GM21515 (cell line): Measurements from ENCODE around the gene ERVFRD-1.
A peak's percentile ranks its signal among the peaks of the same experiment; 100 is the strongest.
"Not testable (repeated sequence)": the region's sequence is repeated elsewhere in the genome, so short reads cannot be mapped to it uniquely, and the experiment has no call there.

ENCODE experiments used
- ATAC-seq: cut with Tn5 transposase; IDR thresholded peaks from one replicate; pipeline ENCODE4 v1.9.1; 2021; ENCODE audit not compliant: unreplicated experiment

Gene ERVFRD-1

DNA sequence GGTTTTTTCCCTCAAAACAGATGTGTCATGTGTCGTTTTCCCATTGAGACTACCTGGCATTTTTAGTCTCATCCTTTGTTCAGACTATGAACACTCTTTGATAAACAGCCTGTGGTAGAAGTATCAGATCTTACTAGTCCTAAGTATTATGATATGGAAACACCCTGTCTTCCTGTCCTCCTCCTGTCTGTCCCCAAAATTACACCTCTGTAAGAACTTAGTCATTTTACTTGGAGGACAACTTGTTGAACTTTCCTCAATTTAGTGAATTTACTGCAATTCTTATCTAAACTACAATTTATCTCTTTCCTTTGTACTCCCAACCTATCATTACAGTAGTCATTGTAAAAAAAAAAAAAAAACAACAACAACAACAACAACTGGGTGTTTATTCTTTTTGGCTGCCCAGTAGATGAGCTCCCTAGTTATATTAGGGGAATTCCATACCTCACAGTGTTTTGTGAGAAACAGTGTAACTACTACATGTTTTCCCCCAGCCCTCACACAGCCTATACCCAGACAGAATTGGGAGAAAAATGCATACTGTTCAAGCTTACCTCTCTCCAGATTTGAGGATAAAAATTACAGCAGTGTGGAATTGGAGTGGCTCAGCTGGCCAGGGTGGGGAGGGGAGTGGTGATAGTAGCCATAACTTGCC, 18.5 kb upstream of the ERVFRD-1 start:
- no peak for ATAC-seq

DNA sequence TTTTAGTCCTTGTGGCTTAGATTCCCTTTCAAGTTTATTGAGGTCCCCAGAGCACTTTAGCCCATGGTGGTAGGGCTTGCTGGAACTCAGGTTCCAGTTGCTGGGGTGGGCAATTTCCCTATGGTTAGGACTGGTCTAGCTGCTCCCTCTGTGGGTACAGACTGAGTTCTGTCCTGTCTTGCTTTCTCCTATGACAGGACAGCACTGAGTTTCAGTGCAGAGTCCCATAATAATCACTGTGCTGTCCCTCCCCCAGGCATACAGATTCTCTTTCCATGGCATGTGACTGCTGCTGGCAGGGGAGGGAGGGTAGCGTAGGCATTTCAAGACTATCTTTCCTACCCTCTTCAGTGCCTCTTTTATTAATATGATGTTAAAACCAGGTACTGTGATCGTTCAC, 17.1 kb upstream of the ERVFRD-1 start:
- no peak for ATAC-seq

DNA sequence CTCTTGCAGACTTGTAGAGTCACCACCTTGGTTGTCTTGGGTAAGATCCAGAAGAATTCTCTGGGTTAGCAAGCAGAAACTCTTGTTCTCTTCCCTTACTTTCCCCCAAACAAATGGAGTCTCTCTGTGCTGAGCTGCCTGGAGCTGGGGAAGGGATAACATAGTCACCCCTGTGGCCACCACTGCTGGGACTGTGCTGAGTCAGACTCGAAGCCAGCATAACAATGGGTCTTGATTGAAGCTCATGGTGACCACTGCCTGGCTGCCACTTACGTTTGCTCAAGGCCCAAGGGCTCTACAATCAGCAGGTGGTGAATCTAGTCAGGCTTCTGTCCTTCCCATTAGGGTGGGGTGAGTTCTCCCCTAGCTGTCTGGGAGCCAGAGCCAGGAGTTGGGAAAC, 15.4 kb upstream of the ERVFRD-1 start:
- ATAC-seq: no peak

DNA sequence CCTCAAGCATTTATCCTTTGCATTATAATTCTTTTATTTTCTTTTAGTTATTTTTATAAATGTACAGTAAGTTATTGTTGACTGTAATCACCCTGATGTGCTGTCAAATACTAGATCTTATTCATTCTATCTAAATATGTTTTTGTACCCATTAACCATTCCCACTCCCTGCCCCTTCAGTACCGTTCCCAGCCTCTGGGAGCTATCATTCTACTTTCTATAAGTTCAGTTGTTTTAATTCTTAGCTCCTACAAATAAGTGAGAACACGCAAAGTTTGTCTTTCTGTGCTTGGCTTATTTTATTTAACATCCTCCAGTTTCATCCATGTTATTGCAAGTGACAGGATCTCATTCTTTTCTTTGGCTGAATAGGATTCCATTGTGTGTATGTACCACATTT, 12.5 kb upstream of the ERVFRD-1 start:
- no peak for ATAC-seq

DNA sequence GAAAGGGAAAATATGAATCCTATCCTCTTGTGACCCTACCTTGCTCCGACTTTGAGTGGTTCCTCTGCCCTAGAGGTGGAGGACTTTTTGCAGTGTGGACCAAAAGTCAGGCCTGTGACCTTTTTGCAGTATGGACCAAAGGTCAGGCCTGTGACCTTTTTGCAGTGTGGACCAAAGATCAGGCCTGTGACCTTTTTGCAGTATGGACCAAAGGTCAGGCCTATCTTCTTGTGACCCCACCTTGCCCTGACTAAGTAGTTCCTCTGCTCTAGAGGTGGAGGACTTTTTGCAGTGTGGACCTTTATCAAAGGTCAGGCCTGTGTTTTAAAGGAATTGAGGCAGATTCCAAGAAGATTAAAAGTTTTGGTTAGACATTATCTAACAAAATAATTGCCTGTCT, 10.9 kb upstream of the ERVFRD-1 start:
- ATAC-seq: no peak

DNA sequence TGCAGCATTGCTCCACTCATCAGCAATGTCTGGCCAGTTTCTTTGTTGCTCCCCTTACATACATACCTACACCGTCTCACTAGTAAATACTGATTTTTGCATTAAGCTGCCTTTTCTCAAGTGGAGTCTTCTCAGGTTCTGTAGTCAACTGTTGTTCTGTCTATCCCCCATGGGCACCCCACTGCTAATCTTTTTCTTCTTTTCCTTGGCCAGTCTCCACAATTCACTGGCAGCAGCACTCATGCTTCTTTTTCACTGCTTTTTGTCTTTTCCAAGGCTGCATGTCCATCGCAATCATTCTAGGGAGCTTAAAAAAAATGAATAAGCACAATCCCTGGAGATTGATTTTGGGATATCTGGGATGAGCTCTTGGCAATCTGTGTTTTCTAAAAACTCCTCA, 10.3 kb upstream of the ERVFRD-1 start:
- ATAC-seq: no peak

DNA sequence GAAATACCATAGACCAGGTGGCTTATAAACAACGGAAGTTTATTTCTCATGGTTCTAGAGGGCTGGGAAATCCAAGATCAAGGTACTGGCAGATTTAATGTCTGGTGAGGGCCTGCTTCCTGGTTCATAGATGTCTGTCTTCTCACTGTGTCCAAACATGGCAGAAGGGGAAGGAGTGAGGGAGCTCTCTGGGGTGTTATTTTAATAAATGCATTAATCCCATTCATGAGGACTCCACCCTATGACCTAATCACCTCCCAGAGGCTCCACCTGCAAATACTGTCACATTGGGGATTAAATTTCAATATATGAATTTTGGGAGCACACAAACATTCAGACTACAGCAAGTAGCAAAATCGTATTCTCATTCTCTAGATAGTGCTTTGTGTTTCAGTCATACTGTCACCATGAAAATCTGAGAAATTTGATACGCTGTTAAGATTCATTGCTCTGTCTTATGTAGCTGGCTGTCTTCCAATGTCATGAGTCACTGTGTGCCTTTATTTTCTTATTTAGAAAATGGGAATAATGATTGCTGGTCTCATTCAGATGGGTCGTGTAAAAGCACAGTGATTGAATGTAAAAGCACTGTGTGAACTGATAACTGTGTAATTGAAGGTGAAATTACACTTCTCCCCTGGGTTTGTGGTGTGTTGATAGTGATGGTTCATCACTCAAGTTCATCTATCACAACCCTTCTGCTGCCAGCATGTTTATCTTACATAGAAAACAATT, 8.9 kb upstream of the ERVFRD-1 start:
- no peak for ATAC-seq

DNA sequence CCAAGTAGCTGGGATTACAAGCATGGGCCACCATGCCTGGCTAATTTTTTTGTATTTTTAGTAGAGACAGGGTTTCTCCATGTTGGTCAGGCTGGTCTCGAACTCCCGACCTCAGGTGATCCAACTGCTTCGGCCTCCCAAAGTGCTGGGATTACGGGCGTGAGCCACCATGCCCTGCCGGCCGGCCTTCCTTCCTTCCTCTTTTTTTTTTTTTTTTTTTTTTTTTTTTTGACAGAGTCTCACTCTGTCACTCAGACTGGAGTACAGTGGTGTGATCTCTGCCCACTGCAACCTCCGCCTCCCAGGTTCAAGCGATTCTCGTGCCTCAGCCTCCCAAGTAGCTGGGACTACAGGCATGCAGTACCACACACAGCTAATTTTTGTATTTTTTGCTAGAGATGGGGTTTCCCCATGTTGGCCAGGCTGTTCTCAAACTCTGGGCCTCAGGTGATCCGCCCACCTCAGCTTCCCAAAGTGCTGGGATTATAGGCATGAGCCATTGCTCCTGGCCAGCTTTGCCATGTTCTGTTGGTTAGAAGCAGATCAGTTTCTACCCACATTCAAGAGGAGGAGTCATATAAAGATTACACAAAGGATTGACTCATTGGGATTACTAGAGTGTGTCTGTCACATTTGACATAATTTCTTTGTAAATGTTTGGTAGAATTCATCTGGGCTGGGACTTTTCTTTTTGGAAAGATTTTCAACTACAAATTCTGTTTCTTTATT, 4.4 kb upstream of the ERVFRD-1 start:
- not testable (repeated sequence) for ATAC-seq

DNA sequence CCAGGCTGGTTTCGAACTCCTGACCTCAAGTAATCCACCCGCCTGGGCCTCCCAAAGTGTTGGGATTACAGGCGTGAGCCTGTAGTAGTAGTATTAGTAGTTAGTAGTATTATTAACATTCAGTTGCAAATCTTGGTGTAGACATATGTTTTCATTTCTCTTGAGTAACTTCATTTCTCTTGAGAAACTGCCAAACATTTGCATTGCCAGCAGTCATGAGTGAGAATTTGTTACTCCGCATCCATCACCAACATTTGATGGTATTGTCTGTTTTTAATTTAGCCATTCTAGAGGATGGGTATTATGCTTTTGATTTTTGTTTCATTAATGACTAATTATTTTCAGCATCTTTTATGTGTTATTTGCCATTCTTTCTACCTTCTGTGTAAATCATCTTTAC, 1.5 kb upstream of the ERVFRD-1 start:
- no peak for ATAC-seq

DNA sequence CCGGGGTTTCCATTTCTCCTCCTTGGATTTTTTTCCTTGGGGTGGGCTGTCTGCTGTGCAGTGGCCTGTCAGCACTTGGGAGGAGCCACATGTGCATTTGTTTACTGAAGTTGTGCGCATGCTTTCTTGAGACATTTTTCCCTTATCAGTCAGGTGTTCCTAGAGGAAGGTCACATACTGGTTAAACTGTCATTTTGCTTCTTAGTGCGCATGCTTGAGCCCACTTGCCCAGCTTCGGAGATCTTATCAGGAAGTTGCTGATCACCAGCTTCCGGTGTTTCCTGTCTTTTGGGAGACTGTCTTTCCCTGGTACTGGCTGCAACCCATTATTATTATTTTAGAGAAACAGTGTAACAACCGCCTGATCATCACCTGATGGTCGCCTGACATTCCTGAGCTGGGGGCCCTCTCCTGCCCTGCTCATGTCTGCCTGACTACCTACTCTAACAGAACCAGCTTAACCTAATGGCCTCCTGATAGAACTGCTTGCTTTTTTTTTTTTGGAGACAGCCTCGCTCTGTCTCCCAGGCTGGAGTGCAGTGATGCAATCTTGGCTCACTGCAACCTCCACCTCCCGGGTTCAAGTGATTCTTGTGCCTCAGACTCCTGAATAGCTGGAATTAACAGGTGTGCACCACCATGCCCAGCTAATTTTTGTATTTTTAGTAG, 378 bp upstream of the ERVFRD-1 start:
- ATAC-seq: no peak

DNA sequence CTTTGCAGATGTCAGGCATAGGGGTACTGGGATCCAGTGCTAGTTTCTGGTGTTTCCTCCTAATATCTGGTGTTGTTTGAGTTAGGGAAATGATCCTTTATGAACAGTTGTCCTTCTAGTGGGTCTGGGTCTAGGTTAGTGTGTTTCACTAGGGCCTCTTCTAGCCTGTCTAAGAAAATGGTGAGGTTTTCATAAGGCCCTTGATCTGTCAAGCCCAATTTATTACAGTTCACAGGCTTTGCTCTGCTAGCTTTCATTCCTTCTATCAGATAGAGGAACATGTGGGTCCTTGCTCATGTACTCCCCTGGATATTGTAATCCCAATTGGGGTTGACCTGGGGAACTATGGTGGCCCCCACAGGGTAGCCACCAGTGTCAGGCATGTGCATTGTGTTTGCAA, 2.8 kb downstream of the ERVFRD-1 start:
- no peak for ATAC-seq

DNA sequence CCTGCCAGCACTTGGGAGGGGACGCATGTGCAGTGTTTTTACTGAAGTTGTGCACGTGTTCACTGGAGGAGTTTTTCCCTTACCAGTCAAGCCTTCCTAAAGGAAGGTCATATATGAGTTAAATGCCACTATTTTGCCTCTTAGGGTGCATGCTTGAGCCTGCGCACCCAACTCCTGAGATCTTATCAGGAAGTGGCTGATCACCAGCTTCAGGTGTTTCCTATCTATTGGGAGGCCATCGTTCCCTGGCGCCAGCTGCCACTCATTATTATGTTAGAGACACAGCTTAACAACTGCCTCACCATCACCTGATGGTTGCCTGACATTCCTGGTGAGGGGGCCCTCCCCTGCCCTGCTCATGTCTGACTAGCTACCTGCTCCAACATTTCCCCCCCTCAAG, 8.5 kb downstream of the ERVFRD-1 start:
- ATAC-seq: no peak

DNA sequence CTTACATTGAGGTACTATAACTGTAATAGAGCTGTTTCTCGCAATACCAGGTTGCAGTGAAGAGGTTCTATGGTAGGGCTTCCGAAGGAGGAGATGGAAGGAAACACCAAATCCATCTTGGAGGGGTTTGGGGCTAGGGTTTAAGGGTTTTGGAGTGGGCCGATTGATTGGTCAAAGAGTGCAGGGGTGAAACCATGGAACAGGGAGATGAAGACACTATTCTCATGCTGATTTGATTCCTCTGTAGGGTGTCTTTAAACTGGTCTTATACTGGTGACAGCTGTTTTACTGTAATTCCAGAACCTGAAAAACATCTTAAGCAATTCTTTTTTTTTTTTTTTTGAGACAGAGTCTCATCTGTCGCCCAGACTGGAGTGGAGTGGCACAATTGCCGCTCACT, 10.1 kb downstream of the ERVFRD-1 start:
- ATAC-seq: no peak

DNA sequence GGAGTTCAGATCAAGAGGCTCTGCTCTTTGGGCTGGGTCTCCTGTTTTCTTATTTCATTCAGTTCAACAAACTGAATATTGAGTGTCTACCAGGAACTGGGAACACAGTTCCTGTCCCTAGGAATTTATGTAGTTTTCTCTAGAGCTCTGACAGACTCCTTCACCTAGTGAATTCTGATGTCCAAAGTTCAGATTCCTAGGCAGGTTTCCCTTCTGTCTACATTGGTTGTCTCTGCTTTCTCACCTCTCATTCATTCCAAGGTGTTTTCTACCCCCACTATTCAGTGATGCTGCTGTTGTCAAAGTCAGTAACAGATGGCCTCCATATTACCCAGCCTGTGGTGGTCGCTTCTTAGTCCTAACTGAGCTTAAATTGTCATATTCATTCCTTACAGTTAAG, 13.5 kb downstream of the ERVFRD-1 start:
- ATAC-seq: no peak

DNA sequence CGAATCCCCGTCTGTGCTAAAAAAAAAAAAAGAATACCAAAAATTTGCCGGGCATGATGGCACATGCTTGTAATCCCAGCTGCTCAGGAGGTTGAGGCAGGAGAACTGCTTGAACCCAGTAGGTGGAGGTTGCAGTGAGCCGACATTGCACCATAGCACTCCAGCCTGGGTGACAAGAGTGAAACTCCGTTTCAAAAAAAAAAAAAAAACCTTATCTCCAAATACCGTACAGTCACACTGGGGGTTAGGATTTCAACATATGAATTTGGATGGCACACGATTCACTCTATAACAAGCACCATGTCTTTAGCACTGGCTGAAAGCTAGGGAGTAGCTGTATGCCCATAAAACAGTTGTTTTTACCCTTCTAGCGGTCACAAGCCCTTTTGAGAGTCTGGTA, 14.0 kb downstream of the ERVFRD-1 start:
- ATAC-seq: no peak

DNA sequence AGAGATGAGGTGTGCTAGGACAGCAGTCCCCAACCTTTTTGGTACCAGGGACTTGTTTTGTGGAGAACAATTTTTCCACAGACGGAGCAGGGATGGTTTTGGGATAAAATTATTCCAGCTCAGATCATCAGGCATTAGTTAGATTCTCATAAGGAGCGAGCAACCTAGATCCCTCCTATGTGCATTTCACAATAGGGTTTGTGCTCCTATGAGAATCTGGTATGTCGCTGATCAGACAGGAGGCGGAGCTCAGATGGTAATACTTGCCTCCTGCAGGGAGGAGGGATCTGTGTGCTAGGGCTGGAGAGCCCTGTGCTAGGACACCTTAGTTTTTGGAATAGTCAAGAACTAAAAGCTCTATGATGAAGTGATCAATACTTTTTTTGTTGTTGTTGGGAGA, 15.4 kb downstream of the ERVFRD-1 start:
- ATAC-seq: no peak

DNA sequence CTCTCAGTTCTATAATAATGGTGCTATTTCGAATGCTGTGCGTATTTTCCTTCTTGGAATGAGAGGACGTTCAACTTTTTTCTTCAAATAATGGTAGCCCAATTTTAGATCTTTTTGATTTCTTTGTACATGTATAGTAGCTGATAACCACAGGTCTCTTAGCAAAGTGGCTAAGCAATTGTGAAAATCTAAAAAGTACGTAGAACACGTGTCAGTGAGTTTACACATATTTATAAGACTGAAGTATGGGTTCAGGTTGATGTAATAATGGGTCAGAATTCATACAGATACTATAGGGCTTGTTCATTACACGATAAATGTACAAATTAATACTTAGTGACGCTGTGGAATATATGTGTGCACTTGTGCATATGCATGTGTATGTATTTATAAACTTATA, 16.6 kb downstream of the ERVFRD-1 start:
- ATAC-seq: no peak

DNA sequence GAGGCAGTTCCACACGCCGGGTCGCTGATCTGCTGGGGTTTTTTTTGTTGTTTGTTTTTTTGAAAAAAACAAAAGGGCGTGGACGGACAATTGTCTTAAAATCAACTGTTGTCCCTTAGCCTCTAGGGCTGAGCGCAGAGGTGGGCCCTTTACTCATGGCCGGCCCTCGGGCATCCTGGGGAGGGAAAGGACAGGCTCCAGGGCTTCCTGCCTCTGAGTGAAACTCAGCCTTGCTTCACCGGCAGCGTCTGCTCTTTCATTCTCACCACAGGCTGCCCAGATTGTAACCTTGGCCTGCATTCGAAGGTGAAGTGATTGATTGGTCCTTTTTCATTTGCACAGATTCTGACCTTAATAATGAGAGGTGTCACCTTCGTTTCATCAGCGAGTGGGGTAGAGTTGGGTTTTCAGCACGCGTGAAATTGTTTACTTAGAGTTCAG, 17.1 kb downstream of the ERVFRD-1 start:
- peak; percentile 38 for ATAC-seq

DNA sequence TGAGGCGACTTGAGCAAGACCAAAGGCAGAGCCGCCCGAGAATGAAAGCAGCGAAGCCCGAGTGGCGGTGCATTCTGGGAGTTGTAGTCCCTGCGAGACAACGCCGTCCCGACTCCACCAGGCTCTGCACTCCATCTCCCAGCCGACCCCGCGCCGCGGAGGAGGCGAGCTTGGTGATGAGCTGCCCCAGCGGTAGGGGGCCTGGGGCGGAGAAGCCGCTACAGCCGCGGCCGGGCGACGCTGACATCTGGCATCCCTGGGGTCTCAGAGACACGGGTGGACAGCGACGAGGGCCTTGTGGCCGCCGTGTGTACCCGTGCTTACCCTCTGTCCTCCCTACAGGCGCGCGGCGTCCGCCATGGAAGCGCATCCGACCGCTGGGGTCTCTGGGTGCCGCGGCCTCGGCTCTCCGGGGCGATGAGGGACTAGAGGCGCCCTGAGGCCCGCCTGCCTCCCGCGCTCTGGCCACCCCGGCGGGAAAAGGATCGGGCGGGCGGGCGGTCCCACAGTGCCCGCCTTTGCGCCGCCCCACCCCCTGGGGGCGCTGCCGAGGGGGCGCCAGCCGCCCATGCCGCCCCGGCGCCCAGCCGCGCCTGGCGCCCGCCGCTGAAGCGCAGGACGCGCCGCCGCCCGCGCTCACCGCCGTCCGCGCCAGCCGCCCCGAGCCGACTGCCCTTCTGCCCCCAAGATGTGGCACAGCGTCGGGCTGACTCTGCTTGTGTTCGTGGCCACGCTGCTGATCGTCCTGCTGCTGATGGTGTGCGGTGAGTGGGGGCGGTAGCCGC, 17.7 kb downstream of the ERVFRD-1 start, which contains the start of gene SMIM13:
Gene SMIM13, plus strand, starts transcription at position 209 of the 785 bp plus-strand sequence. Its CDS starts 480 bp downstream, at position 689.
- ATAC-seq: peak; percentile 91

DNA sequence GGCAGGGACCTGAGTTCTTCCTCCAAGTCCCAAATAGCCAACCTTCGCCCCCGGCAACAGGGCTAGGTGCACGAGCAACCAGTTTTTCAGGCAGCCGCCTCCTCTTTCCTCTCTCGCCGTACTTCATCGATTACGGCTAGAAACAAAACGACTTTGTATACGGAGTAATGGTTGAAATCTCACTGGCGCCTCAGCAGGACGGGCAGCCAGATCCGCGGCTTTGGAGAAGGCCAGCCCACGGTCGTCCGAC, 18.2 kb downstream of the ERVFRD-1 start:
- ATAC-seq: peak; percentile 25
